ENCODE data around the gene KIRREL3.

GRCh38 chr11:126817096-126817495 is 183.5 kb downstream of the KIRREL3 start:
- TF ChIP-seq EZH2 (IDR thresholded peaks at IDR 0.05; ENCODE audit: borderline replicate concordance, low read depth, low read length, severe bottlenecking): no peak
- TF ChIP-seq POLR2A (IDR thresholded peaks at IDR 0.05; ENCODE audit: low read depth, low read length): no peak
- TF ChIP-seq CTCF (IDR thresholded peaks at IDR 0.05; ENCODE audit: extremely low read depth in 1 of 2, insufficient read depth in 1 of 2, low read depth in 1 of 2, low read length in 2 of 2): no peak
- TF ChIP-seq POLR2AphosphoS5 (IDR thresholded peaks at IDR 0.05; ENCODE audit: insufficient read depth, low read depth, low read length): peak; percentile 30
- no peak for TF ChIP-seq MYC (IDR thresholded peaks at IDR 0.05; ENCODE audit: low read depth, low read length)
- no peak for TF ChIP-seq MAX (IDR thresholded peaks at IDR 0.05; ENCODE audit: insufficient read depth, insufficient read length)

Data from endothelial cell of umbilical vein (primary cell).